Testis (tissue), 2 donors: ENCODE measurements around the gene CDH13.

Experiments used
- CTCF ChIP-seq, 3 experiments: fragments of 450-650 bp in 2 of 3; fragments of 200-600 bp in 1 of 3; sonication (generic) in 1 of 3; IDR thresholded peaks; one replicate each; pipeline ENCODE4 v1.5.1; 2016 to 2019; ENCODE audit warnings: antibody characterized with exemption in 3 of 3, mild to moderate bottlenecking in 2 of 3, moderate library complexity in 1 of 3
- POLR2A ChIP-seq: fragments of 450-650 bp; IDR thresholded peaks from one replicate; pipeline ENCODE4 v1.6.1; 2017; ENCODE audit warnings: antibody characterized with exemption, mild to moderate bottlenecking, moderate library complexity

- TF ChIP-seq POLR2A (no peak), CTCF (IDR thresholded peaks at IDR 0.05) (no peak)
These were observed 432.5 kb downstream of the CDH13 start for GRCh38 chr16:83059237-83059636.
